Right lobe of liver (tissue), 4 donors: Measurements from ENCODE around the gene QSER1.

Experiments
- CTCF ChIP-seq, 4 donors: fragments of 200-600 bp in 3 of 4; fragments of 450-650 bp in 1 of 4; IDR thresholded peaks; one replicate each; pipeline versions ENCODE4 v1.5.1 to v1.8.0; 2016 to 2022; ENCODE audit warnings: antibody characterized with exemption in 4 of 4, mild to moderate bottlenecking in 2 of 4
- POLR2A ChIP-seq: fragments of 450-650 bp; IDR thresholded peaks from one replicate; pipeline ENCODE4 v1.6.1; 2017; ENCODE audit warnings: antibody characterized with exemption, mild to moderate bottlenecking
- donor health status: DM: no; HTN: no; CAD: no.
- donor health status: DM: no; HTN: no; CAD: no.
- donor health status: DM: no; HTN: yes; CAD: no.

GRCh38 chr11:33025339-33025722, 132.7 kb downstream of the QSER1 start:
- TF ChIP-seq POLR2A (no peak), CTCF (IDR thresholded peaks at IDR 0.05) (no peak)
